ENCODE data around the gene ZFHX3.

DNA sequence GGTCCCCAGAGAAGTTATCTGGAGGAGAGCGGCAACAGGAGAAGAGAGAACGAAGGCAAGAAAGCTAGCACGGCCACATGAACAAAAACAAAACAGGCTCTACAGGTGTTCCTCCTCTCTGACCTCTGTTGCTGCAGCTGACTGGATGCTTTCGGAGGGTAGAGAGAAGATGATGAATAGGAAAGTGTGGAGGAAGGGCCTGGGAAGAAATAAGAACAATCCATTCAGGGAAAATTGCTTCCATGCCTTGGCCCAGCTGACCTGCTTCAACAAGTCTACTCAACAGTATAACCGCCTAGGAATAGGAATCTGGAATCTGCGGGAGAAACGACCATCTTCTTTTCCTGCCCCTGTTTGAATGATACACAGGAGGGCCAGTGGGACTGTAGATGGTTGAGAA lies 258.5 kb downstream of the ZFHX3 start:
- TF ChIP-seq POLR2AphosphoS5 (IDR thresholded peaks at IDR 0.05; ENCODE audit: borderline replicate concordance, low read depth, low read length) (no peak), EZH2 (IDR thresholded peaks at IDR 0.05) (no peak), FOXP2 (optimal IDR thresholded peaks at IDR 0.05; ENCODE audit: control extremely low read depth, extremely low read length, insufficient read depth) (no peak)

All from SK-N-MC (cell line).